NCI-H128 (cell line): ENCODE results near the gene SLC38A6.

Experiments
- DNase-seq: peaks from one replicate; lab custom pipeline; 2025; ENCODE audit not compliant: unreplicated experiment; lab: John Stamatoyannopoulos, UW

Gene SLC38A6

GRCh38 chr14:60975551-60975950 is 5.5 kb upstream of the SLC38A6 start:
- DNase-seq = peak; percentile 71

DNA sequence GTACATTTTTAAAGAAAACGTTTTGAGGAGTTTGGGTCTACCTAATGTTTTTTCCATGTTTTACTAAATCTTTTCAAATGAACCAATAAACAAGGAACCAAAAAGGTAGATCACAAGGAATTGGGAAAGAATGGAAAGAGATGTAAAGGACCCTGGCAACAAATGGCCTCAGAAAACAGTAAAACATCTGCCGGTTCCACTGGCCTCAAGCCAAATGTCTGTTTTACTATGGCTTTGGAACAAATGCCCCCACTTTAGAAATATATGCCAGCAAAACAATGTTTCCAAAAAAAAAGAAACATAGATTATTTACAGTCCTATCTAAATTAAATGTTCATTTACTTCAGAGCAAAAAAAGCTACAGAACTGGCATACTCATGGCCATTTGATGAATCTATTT is 3.2 kb upstream of the SLC38A6 start:
- no peak for DNase-seq

DNA sequence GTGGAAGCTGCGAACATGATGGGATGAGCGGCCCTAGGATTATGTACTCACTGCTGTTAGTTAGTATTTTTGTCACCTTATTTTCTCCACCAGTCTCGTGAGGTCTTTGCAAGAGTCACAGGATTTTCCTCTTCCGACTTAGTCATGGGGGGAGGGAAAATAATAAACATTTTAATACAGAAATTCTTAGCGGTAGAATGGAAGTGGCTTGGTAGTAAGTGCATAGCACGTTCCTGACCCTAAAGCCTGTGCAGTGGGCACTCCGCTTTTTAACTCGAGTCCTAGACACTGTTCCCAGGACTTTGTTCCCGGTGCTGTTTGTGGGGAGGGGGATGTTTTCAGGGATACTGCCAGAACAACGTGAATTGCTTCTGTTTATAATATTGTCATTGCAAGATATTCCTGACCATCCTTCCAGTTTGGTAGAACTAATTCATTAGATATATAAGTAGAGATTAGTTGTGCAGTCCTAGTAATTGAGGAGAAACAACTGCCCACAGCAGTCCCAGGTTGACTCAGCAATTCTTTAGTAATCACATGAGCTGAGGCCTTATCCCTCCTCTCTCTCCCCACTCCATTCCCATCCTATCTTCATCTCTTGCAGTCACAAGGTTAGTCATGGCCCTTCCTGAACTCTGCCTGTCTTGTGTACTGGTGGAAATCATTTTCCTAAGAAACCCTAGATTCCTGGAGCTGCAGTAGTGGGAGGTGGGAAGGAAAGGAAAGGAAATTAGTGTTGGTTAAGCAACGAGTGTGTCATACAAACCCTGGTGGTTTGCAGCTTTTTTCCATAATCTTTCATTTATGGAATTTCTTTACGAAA is 799 bp downstream of the SLC38A6 start:
- no peak for DNase-seq

- DNase-seq = no peak
Measured at GRCh38 chr14:60984196-60984595, 3.2 kb downstream of the SLC38A6 start.

DNA sequence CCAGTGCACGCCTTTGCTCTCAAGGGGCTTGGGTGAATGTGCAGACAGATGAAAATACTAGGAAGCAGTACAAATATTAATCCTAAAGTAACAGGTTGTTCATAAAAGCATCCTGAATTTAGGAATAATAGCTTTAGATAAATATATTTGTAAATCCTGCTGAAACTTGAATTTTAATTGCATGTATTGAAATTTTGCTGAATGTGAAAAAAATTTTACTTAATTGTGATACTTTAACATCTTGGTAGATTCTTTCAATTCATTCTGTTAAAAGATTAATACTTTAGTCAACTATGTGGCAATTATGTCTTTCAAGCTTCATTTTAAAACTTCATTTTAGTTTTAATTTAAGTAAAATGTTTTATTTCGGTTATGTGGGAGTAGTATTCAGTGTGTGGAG is 5.5 kb downstream of the SLC38A6 start:
- no peak for DNase-seq

DNA sequence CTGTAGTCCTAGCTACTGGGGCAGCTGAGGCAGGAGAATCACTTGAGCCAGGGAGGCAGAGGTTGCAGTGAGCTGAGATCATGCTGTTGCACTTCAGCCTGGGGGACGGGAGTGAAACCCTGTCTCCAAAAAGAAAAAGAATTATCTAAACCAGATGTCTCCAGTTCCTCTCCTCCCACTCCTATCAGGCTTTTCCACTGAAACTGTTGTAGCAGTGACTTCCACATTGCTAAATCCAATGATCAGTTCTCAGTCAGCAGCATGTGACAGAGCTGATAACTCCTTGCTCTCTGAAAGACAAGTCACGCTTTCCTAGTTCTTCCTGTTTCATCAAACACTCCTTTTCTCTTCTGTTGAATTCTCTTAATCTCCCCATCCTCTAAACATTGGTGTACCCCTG is 8.6 kb downstream of the SLC38A6 start:
- no peak for DNase-seq

DNA sequence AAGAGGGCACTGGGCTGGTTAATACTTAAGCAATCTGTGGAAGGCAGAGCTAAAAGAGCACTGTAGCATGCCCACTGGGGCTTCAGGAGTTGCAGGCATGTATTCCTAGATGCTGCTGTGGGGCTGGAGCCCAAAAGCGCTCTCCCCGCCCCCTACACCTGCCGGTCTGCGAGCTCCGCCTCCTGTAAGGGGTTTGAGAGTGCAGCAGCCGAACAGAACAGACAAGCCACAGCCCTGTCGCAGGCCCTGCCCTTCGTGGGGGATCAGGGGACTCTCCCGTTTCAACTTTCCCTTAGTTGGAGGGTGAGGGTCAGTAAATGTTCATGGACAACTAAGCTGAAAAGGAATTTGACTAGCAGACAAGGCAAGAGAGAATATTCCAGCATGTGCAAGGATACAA is 17.6 kb downstream of the SLC38A6 start:
- no peak for DNase-seq

DNA sequence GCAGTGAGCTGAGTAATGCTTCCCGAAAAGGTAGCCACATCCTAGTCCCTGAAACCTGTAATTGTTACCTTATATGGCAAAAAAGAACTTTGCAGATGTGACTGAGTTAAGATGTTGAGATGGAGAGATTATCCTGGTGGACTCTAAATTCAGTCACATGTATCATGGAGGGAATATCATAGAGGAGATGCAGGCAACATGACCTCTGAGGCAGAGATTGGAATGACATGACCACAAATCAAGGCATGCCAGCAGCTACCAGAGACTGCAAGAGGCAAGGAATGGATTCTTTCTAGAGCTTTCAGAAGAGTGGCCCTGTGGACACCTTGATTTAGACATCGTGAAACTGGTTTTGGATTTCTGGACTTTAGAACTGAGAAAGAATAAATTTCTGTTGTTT is 18.5 kb downstream of the SLC38A6 start:
- no peak for DNase-seq

DNA sequence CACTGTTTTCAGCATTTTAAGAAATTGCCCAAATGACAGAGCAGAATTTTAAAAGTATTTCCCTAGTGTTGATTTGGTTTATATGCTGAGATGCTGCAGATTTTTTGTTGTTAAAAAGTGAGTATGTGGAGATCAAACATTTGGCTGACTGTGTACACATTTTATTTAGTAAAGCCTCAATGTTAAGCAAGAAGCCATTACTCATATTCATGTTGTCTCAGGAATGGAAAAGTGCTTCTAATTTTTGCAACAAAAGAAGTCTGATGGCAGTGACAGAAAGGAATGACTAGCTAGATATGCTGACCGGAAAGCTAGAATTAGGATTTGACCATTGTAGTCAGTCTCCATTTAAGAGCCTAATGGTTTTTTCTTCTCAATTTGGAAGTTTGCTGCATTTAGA is 22.5 kb downstream of the SLC38A6 start:
- DNase-seq = no peak

DNA sequence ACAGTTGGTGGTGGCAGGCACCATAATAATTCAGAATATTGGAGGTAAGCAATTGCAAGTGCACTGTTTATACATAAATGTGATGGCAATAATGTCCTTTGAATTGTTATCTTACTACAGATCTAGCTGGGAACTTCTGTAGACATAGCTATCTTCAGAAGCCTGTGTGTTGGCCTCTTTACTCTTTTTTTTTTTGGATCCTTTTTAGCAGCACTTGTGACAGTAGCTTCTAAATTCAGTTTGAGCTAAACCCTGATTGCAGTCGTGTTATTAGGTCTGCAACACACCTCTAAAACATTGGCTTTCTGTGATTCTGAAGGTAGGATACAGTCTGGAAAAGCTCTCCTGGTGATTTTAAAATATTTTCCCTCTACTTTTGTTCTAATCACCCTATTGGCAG is 38.5 kb downstream of the SLC38A6 start:
- DNase-seq = no peak

DNA sequence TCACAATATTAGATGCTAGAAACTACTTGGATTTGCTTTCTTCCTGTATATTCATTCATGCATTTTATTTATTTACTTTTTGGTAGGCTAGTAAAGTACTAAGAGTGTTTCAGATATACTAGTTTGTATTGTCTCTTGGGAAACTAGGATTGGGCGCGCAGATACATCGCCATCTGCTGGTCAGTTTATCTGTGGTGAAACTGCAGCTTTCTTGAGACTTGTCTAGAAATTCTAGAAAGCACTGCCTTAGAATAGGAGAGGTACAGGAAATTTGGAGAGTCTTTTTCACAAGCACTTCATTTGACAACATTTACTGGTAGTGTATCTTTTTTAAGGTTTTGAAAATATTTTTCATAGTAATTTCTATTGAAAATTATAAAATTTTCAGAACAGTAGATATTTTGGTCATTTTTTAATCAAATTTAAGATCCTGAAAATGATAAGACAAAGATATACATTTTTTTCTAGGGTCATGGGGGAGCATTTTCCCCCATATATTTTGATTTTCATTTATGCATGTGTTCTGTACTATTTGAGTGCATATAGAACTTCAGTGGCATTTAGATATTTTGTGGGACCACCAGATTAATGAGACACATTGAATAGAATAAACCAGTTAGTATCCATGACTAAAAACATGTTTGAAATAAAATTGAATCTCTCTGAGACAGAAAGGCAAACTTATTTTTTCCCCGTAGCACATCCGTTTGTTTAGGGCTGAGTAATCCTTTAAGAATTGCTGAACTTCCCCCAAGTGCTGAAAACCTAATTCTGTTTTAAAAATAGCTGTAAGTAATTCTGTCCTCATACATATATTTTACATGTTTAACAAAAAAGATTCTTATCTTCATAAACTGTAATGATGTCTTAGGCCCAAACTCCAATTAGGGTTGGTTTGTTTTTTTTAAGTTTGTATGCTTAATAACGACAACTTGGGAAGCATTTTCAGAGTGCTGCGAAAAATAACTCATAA is 44.5 kb downstream of the SLC38A6 start:
- peak; percentile 73 for DNase-seq

- no peak for DNase-seq
Measured at GRCh38 chr14:61026526-61026925, 45.5 kb downstream of the SLC38A6 start.

DNA sequence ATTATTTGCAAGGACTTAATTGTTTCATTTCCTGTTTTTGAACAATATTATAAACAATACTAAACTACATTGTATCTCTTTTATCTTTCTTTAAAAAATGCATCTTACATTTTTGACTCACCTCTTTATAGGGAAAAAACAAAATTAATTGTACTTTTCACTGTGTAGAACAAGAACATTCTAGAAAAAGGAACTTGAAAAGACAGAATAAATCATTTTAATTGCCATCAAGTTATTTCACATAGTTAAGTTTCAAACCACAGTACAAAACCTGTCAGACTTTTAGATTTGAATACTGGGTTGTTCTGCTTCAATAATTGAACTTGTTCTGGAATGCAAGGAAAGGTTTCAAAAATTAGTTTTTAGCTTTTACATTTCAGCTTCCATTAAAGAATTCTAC is 50.0 kb downstream of the SLC38A6 start:
- no peak for DNase-seq

GRCh38 chr14:61033054-61033453 is 52.0 kb downstream of the SLC38A6 start:
- DNase-seq = no peak

- DNase-seq = no peak
Measured at GRCh38 chr14:61033855-61034254, 52.8 kb downstream of the SLC38A6 start.

- DNase-seq = peak; percentile 24
Measured at GRCh38 chr14:61034416-61035120, 53.5 kb downstream of the SLC38A6 start.

GRCh38 chr14:61037215-61037614 is 56.2 kb downstream of the SLC38A6 start:
- no peak for DNase-seq

DNA sequence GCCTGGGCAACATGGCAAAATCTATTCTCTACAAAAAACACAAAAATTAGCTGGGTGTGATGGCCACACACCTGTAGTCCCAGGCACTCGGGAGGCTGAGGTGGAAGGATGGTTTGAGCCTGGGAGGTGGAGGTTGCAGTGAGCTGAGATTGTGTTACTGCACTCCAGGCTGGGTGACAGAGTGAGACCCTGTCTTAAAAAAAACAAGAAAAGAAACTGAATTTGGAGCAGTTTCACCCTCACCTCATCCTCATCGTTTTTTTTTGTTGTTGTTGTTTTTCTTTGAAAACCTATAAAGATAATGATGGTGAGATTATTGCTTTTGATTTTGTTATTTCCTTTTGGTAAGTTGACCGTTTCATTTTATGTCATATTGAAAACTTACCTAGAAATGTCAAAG is 60.7 kb downstream of the SLC38A6 start:
- DNase-seq = no peak

DNA sequence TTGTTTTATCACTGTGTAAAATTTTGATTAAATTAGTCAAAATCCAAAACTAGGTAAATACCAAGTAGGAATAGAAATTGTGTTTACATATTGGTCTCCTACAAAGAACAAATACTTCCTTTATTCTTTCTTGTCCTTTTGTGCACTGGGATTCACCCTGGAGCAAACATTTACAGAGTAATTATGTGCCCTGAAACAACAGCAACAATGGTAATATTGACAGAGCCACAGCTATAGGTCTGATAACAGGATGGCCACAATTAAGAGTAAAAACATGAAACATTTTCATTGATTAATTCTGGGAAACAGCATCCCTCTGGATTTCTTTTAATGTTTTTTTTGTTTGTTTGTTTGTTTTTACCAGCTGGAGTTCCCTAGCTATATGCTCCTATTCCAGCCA is 61.2 kb downstream of the SLC38A6 start:
- DNase-seq = no peak

DNA sequence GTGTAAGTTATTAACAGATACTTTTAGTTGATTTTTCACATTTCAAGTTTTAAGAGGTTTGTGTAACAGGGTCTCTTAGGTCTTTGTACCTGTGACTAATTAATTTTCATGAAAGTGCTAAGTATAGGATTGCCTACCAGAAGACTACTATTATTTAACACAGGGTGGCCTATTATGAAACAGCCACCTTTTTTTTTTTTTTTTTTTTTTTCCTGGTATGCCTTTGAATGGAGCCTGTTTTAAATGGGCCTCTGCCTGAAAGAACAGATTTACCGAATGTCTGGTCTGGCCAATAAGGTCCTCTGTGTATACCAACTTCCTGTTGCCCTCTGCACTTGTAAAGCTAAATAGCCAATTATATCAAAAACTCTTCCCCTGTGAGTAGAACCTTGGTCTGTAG is 62.5 kb downstream of the SLC38A6 start:
- DNase-seq = no peak

DNA sequence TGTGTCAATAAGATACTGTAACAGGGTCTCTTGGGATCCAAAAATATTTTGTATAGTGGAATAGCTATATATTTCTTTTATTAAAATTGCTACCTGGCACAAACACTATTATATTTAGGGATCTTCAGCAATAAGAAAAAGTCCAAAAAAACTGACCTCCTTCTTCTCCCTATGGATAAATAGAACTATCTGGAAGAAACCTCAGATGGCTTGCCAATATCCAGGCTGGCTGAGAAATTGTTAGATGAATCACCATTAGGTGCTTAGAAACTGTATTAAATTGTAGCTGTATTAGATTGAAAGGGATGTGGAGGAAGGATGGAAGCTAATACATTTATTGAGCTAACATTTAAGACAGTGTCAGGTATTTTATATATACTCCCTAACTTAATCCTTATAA is 66.0 kb downstream of the SLC38A6 start:
- DNase-seq = no peak
